HEK293 (cell line): Measurements from ENCODE around the gene MED8.

Source experiments
- CTCF ChIA-PET: fragments of 350-600 bp; formaldehyde crosslinking; extraction: SDS; loops from one replicate; lab custom pipeline; 2021; ENCODE audit warnings: antibody characterized with exemption; lab: Yijun Ruan, JAX
- POLR2A ChIA-PET: fragments of 300-600 bp; formaldehyde crosslinking; extraction: SDS; loops from one replicate; lab custom pipeline; 2020; ENCODE audit warnings: antibody characterized with exemption, inconsistent platforms; lab: Yijun Ruan, JAX
- H3K27ac ChIP-seq: fragments of 200-500 bp; sonication (Bioruptor generic); 2 replicates; pipeline ENCODE4 v1.5.1; 2014; ENCODE audit warnings: low read depth, low read length, control low read depth, inconsistent platforms; ENCODE audit errors: extremely low read depth
- H3K36me3 ChIP-seq, 2 experiments: fragments of 200-500 bp in 1 of 2; sonication (Bioruptor generic) in 1 of 2; 1 replicate in 1 of 2; 2 replicates in 1 of 2; pipeline ENCODE4 v1.5.1; 2014 to 2017; ENCODE audit warnings: inconsistent platforms in 2 of 2, low read length in 2 of 2; ENCODE audit not compliant: control insufficient read depth in 2 of 2, insufficient read depth in 1 of 2
- H3K4me1 ChIP-seq: fragments of 200-500 bp; sonication (Bioruptor generic); 2 replicates; pipeline ENCODE4 v1.5.1; 2014; ENCODE audit warnings: mild to moderate bottlenecking, low read length, inconsistent platforms; ENCODE audit not compliant: control insufficient read depth, insufficient read depth
- H3K4me3 ChIP-seq: 2 replicates; pipeline ENCODE4 v1.5.1; 2011; ENCODE audit warnings: low read depth, mild to moderate bottlenecking, control low read depth, low read length, moderate library complexity
- H3K9me3 ChIP-seq: fragments of 200-500 bp; sonication (Bioruptor generic); 2 replicates; pipeline ENCODE4 v1.5.1; 2014; ENCODE audit warnings: low read depth, low read length, inconsistent platforms; ENCODE audit not compliant: control insufficient read depth, insufficient read depth
- PRDM10 ChIP-seq: fragments of 450-650 bp; formaldehyde crosslinking; IDR thresholded peaks from 2 replicates; pipeline ENCODE4 v1.5.1; 2016; ENCODE audit warnings: missing biosample characterization, missing genetic modification characterization
- TRIM28 ChIP-seq: IDR thresholded peaks from 2 replicates; pipeline ENCODE4 v1.6.1; 2011; ENCODE audit warnings: low read length, control low read depth, borderline replicate concordance
- WT1 ChIP-seq: fragments of 450-650 bp; formaldehyde crosslinking; IDR thresholded peaks from 2 replicates; pipeline ENCODE4 v1.5.1; 2016; ENCODE audit warnings: missing biosample characterization, missing genetic modification characterization
- ZBTB17 ChIP-seq: fragments of 450-650 bp; formaldehyde crosslinking; IDR thresholded peaks from 2 replicates; pipeline ENCODE4 v1.5.1; 2016; ENCODE audit warnings: missing biosample characterization, missing genetic modification characterization
- ZEB2 ChIP-seq: fragments of 450-650 bp; formaldehyde crosslinking; IDR thresholded peaks from 2 replicates; pipeline ENCODE4 v1.5.1; 2016; ENCODE audit warnings: missing biosample characterization, missing genetic modification characterization
- ZFHX2 ChIP-seq: fragments of 450-650 bp; formaldehyde crosslinking; conservative IDR thresholded peaks from 2 replicates; pipeline ENCODE4 v1.5.1; 2016; ENCODE audit warnings: missing biosample characterization, missing genetic modification characterization
- ZNF239 ChIP-seq: fragments of 450-650 bp; formaldehyde crosslinking; IDR thresholded peaks from 2 replicates; pipeline ENCODE4 v1.5.1; 2016; ENCODE audit warnings: missing biosample characterization, missing genetic modification characterization
- ZNF266 ChIP-seq: fragments of 450-650 bp; formaldehyde crosslinking; IDR thresholded peaks from 2 replicates; pipeline ENCODE4 v1.5.1; 2016; ENCODE audit warnings: missing biosample characterization, missing genetic modification characterization, low read depth
- ZNF423 ChIP-seq: fragments of 450-650 bp; formaldehyde crosslinking; IDR thresholded peaks from 2 replicates; pipeline ENCODE4 v1.5.1; 2016; ENCODE audit warnings: missing biosample characterization, missing genetic modification characterization
- ZNF433 ChIP-seq: fragments of 450-650 bp; formaldehyde crosslinking; IDR thresholded peaks from 2 replicates; pipeline ENCODE4 v1.5.1; 2016; ENCODE audit warnings: missing biosample characterization, missing genetic modification characterization, low read depth
- ZNF501 ChIP-seq: fragments of 450-650 bp; formaldehyde crosslinking; IDR thresholded peaks from 2 replicates; pipeline ENCODE4 v1.5.1; 2016; ENCODE audit warnings: missing biosample characterization, missing genetic modification characterization
- ZNF514 ChIP-seq: fragments of 450-650 bp; formaldehyde crosslinking; IDR thresholded peaks from 2 replicates; pipeline ENCODE4 v1.5.1; 2016; ENCODE audit warnings: missing biosample characterization, missing genetic modification characterization
- ZNF529 ChIP-seq: fragments of 450-650 bp; formaldehyde crosslinking; IDR thresholded peaks from 2 replicates; pipeline ENCODE4 v1.5.1; 2017; ENCODE audit warnings: missing genetic modification characterization, missing biosample characterization; ENCODE audit not compliant: insufficient replicate concordance
- ZNF600 ChIP-seq: fragments of 450-650 bp; formaldehyde crosslinking; IDR thresholded peaks from 2 replicates; pipeline ENCODE4 v1.5.1; 2016; ENCODE audit warnings: missing biosample characterization, missing genetic modification characterization
- ZNF639 ChIP-seq: fragments of 450-650 bp; formaldehyde crosslinking; IDR thresholded peaks from 2 replicates; pipeline ENCODE4 v1.5.1; 2016; ENCODE audit warnings: missing biosample characterization, missing genetic modification characterization
- ZNF645 ChIP-seq: fragments of 450-650 bp; formaldehyde crosslinking; IDR thresholded peaks from 2 replicates; pipeline ENCODE4; 2016; ENCODE audit warnings: missing biosample characterization, missing genetic modification characterization
- ZNF660 ChIP-seq: fragments of 450-650 bp; IDR thresholded peaks from 2 replicates; pipeline ENCODE4 v1.5.1; 2018; ENCODE audit warnings: missing biosample characterization, mild to moderate bottlenecking, missing genetic modification characterization
- ZNF664 ChIP-seq: fragments of 450-650 bp; formaldehyde crosslinking; IDR thresholded peaks from 2 replicates; pipeline ENCODE4 v1.5.1; 2016; ENCODE audit warnings: missing biosample characterization, missing genetic modification characterization
- ZNF776 ChIP-seq: fragments of 450-650 bp; formaldehyde crosslinking; IDR thresholded peaks from 2 replicates; pipeline ENCODE4 v1.5.0; 2017; ENCODE audit warnings: missing biosample characterization, missing genetic modification characterization, borderline replicate concordance
- ZNF777 ChIP-seq: fragments of 450-650 bp; formaldehyde crosslinking; IDR thresholded peaks from 2 replicates; pipeline ENCODE4 v1.5.1; 2017; ENCODE audit warnings: missing biosample characterization, missing genetic modification characterization, borderline replicate concordance
- ZNF837 ChIP-seq: fragments of 450-650 bp; formaldehyde crosslinking; IDR thresholded peaks from 2 replicates; pipeline ENCODE4 v1.5.1; 2016; ENCODE audit warnings: missing biosample characterization, missing genetic modification characterization

Gene MED8

GRCh38 chr1:43352351-43352705 is 37.3 kb downstream of the MED8 start (continued):
- no peak for TF ChIP-seq ZNF529 (tag by site-specific recombination)
- no peak for TF ChIP-seq ZNF423 (tag by site-specific recombination)

- Histone ChIP-seq H3K27ac (no peak overlapping the region), H3K4me1 (0 out of 2 replicates have a peak, but pooled peaks cover 3% of the 10 kb centered on the region)
- POLR2A ChIA-PET = interaction anchor here (0.8 to 2.3 kb wide), 2 partner anchors 7 to 16 kb away, joined by 3 to 5 read pairs; partner anchors contain the start of genes CDC20 and ELOVL1
- TF ChIP-seq ZNF433 (tag by site-specific recombination) (no peak), ZNF514 (no peak), ZNF239 (tag by site-specific recombination) (no peak), ZNF645 (tag by site-specific recombination) (no peak)
- TF ChIP-seq, all 188 proteins: peak for 0
- CTCF ChIA-PET = no interaction called here
- Histone ChIP-seq H3K4me3 (no peak overlapping the region), H3K36me3 (no peaks in the 10 kb centered on the region), H3K9me3 (no peaks in the 10 kb centered on the region)
Observed at GRCh38 chr1:43351421-43352350, 37.9 kb downstream of the MED8 start.

GRCh38 chr1:43350976-43351375 is 38.6 kb downstream of the MED8 start:
- H3K36me3 ChIP-seq = no peaks in the 10 kb centered on the region
- H3K4me1 ChIP-seq = 0 out of 2 replicates have a peak, but pooled peaks cover 3% of the 10 kb centered on the region
- no peak overlapping the region for H3K4me3 ChIP-seq
- ChIA-PET CTCF (no interaction called here), POLR2A (interaction anchor here (0.8 to 2.3 kb wide), 2 partner anchors 8 to 17 kb away, joined by 3 to 5 read pairs; partner anchors contain the start of genes CDC20 and ELOVL1)
- no peaks in the 10 kb centered on the region for H3K9me3 ChIP-seq
- no peak overlapping the region for H3K27ac ChIP-seq
- TF ChIP-seq PRDM10 (tag by site-specific recombination) = peak; percentile 50
- TF ChIP-seq ZNF664 = peak; percentile 54; the same call in 1 of the 2 replicates
- no peak for TF ChIP-seq ZNF660 (tag by site-specific recombination)

- peak overlapping the region; percentile 48; the same call in 1 of the 2 replicates for H3K27ac ChIP-seq
- H3K4me1 ChIP-seq = 0 out of 2 replicates have a peak, but pooled peaks cover 3% of the 10 kb centered on the region
- peak overlapping the region; percentile 55 for H3K4me3 ChIP-seq
- no peaks in the 10 kb centered on the region for H3K36me3 ChIP-seq
- CTCF ChIA-PET = interaction anchor here (1.2 kb wide), 1 partner anchor 8 kb away, joined by 5 read pairs; the partner anchor contains the start of gene CDC20
- H3K9me3 ChIP-seq = no peaks in the 10 kb centered on the region
- POLR2A ChIA-PET = interaction anchor here (2.3 kb wide), 1 partner anchor 9 kb away, joined by 5 read pairs; the partner anchor contains the start of gene CDC20
- TF ChIP-seq ZFHX2 (tag by site-specific recombination) (peak; percentile 100; the same call in 1 of the 2 replicates), ZNF639 (0 out of 2 replicates have a peak, but pooled peaks have one; percentile 26), ZNF266 (tag by site-specific recombination) (no peak), ZNF777 (tag by site-specific recombination) (0 out of 2 replicates have a peak, but pooled peaks have one; percentile 28), WT1 (0 out of 2 replicates have a peak, but pooled peaks have one; percentile 19), ZEB2 (tag by site-specific recombination) (0 out of 2 replicates have a peak, but pooled peaks have one; percentile 16), ZNF837 (tag by site-specific recombination) (no peak), ZNF776 (tag by site-specific recombination) (no peak), ZNF600 (tag by site-specific recombination) (0 out of 2 replicates have a peak, but pooled peaks have one; percentile 15), ZBTB17 (tag by site-specific recombination) (peak; percentile 60), ZNF501 (0 out of 2 replicates have a peak, but pooled peaks have one; percentile 2), TRIM28 (no peak)
Observed at GRCh38 chr1:43349594-43350306, 39.9 kb downstream of the MED8 start.
